ENCODE measurements around the gene XPNPEP2.

DNA sequence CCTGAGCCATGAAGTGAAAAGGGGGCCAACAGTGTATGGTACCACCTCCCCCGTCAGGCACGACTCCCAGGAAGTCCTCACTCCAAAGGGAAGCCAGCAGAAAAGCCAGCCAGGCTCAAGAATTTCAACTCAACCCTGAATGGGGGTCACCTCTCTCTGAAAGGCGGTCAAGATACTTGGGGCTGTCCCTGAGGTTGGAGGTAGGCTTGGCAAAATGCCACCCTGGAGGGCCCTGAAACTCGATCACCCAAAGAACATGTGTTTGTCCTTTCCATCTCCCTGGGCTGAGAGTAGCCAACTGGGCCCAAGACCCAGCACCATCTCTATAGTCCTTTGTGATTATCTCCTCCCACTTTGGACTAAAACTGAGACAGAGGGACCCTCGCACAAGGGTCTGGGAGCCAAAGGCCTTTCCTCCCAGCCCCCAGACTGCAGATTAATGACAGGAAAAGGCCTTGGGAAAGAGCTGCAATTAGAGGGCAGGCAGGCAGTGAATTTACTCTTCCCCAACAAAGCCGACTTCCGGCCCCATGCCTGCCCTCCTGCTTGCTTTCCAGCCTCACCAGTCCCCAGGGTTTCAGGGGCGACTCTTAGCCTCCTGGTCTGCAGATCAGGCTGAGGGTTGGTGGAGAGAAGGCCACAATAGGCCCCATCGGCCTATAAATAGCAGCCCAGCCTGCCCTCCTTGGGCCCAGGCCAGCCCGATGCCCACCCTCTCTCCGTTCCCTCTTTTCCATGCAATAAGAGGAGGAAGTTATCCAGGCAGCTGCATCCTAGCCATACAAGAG, 46.6 kb downstream of the XPNPEP2 start:
- TF ChIP-seq POLR2A (IDR thresholded peaks at IDR 0.05) (no peak), CTCF (IDR thresholded peaks at IDR 0.05) (no peak)

Measured in heart left ventricle (tissue), 13 donors.